ENCODE results near the gene LHFPL6. TPM values are rescaled to one million over a fixed set of nuclear protein-coding genes. Genes with fewer than 3 reads are reported as not detected.

LHFPL6 gene
- total RNA-seq, 1 donor from 2014 or later: 54.8 TPM

- no peak for TF ChIP-seq CTCF (IDR thresholded peaks at IDR 0.05)
- no peak for TF ChIP-seq POLR2A (IDR thresholded peaks at IDR 0.05)
- no peak for TF ChIP-seq POLR2AphosphoS5 (IDR thresholded peaks at IDR 0.05; ENCODE audit: insufficient read depth in 1 of 2, low read depth in 1 of 2)
- intact Hi-C loops (cut with DNase I): loop anchor here (5.0 kb wide), 1 partner anchor 185 kb away; the partner anchor contains the start of gene LHFPL6
- no peaks in the 10 kb centered on the region for H3K36me3 ChIP-seq
- H3K27me3 ChIP-seq: no peaks in the 10 kb centered on the region
- H3K9me3 ChIP-seq: no peaks in the 10 kb centered on the region
- H3K27ac ChIP-seq: no peak overlapping the region
- H3K4me3 ChIP-seq: no peak overlapping the region
- peaks cover 22% of the 10 kb centered on the region for H3K4me1 ChIP-seq
- no peak for DNase-seq (ENCODE audit: extremely low spot score in 2 of 2)
Observed at GRCh38 chr13:39417131-39417530, 185.9 kb downstream of the LHFPL6 start.

GRCh38 chr13:39415008-39415802 lies 187.8 kb downstream of the LHFPL6 start:
- Histone ChIP-seq H3K4me1 (peaks cover 30% of the 10 kb centered on the region), H3K27me3 (no peaks in the 10 kb centered on the region), H3K27ac (peak overlapping the region; percentile 62), H3K36me3 (no peaks in the 10 kb centered on the region), H3K9me3 (no peaks in the 10 kb centered on the region), H3K4me3 (peak overlapping the region in 1 of 2 donors; percentile 2)
- TF ChIP-seq CTCF (IDR thresholded peaks at IDR 0.05) (no peak), POLR2A (IDR thresholded peaks at IDR 0.05) (no peak), POLR2AphosphoS5 (IDR thresholded peaks at IDR 0.05; ENCODE audit: insufficient read depth in 1 of 2, low read depth in 1 of 2) (peak; percentile 20 to 89)
- intact Hi-C loops (cut with DNase I): loop anchor here (5.0 kb wide), 1 partner anchor 187 kb away; the partner anchor contains the start of gene LHFPL6
- DNase-seq (ENCODE audit: extremely low spot score in 2 of 2): no peak

GRCh38 chr13:39414339-39414738 lies 188.7 kb downstream of the LHFPL6 start:
- intact Hi-C loops (cut with DNase I): no loop called here
- no peak for DNase-seq (ENCODE audit: extremely low spot score in 2 of 2)
- Histone ChIP-seq H3K27me3 (no peaks in the 10 kb centered on the region), H3K4me3 (no peak overlapping the region), H3K36me3 (no peaks in the 10 kb centered on the region), H3K9me3 (no peaks in the 10 kb centered on the region), H3K4me1 (peaks cover 39% of the 10 kb centered on the region), H3K27ac (peak overlapping the region; percentile 62)
- TF ChIP-seq CTCF (IDR thresholded peaks at IDR 0.05) (no peak), POLR2AphosphoS5 (IDR thresholded peaks at IDR 0.05; ENCODE audit: insufficient read depth in 1 of 2, low read depth in 1 of 2) (no peak), POLR2A (IDR thresholded peaks at IDR 0.05) (no peak)

GRCh38 chr13:39411511-39411910 lies 191.5 kb downstream of the LHFPL6 start:
- intact Hi-C loops (cut with DNase I): no loop called here
- no peak for DNase-seq (ENCODE audit: extremely low spot score in 2 of 2)
- H3K27ac ChIP-seq: no peak overlapping the region
- H3K4me1 ChIP-seq: peaks cover 47% of the 10 kb centered on the region
- no peaks in the 10 kb centered on the region for H3K27me3 ChIP-seq
- TF ChIP-seq CTCF (IDR thresholded peaks at IDR 0.05): no peak
- TF ChIP-seq POLR2A (IDR thresholded peaks at IDR 0.05): no peak
- no peaks in the 10 kb centered on the region for H3K9me3 ChIP-seq
- H3K4me3 ChIP-seq: no peak overlapping the region
- H3K36me3 ChIP-seq: no peaks in the 10 kb centered on the region

GRCh38 chr13:39410964-39411363 lies 192.0 kb downstream of the LHFPL6 start:
- peaks cover 41% of the 10 kb centered on the region for H3K4me1 ChIP-seq
- intact Hi-C loops (cut with DNase I): no loop called here

More at GRCh38 chr13:39410964-39411363, 192.0 kb downstream of the LHFPL6 start:
- Histone ChIP-seq H3K4me3 (no peak overlapping the region), H3K36me3 (no peaks in the 10 kb centered on the region), H3K9me3 (no peaks in the 10 kb centered on the region), H3K27me3 (no peaks in the 10 kb centered on the region), H3K27ac (no peak overlapping the region)
- no peak for DNase-seq (ENCODE audit: extremely low spot score in 2 of 2)
- TF ChIP-seq CTCF (IDR thresholded peaks at IDR 0.05) (no peak), POLR2AphosphoS5 (IDR thresholded peaks at IDR 0.05; ENCODE audit: insufficient read depth in 1 of 2, low read depth in 1 of 2) (no peak), POLR2A (IDR thresholded peaks at IDR 0.05) (no peak)

Measured in vagina (tissue), 2 donors.